Activated CD8-positive, alpha-beta memory T cell treated with anti-CD3 and anti-CD28 coated beads for 24 hours (primary cell): ENCODE results near the gene HLA-DRA.

ENCODE experiments used
- DNase-seq: peaks from one replicate; pipeline ENCODE4 v3.0.0-alpha.2; 2020

The HLA-DRA gene

GRCh38 chr6:32439602-32440214 lies at the start of gene HLA-DRA:
Gene HLA-DRA, plus strand, starts transcription at chr6:32439887. Its CDS starts 64 bp downstream, at chr6:32439951.
- DNase-seq: peak; percentile 71

DNA sequence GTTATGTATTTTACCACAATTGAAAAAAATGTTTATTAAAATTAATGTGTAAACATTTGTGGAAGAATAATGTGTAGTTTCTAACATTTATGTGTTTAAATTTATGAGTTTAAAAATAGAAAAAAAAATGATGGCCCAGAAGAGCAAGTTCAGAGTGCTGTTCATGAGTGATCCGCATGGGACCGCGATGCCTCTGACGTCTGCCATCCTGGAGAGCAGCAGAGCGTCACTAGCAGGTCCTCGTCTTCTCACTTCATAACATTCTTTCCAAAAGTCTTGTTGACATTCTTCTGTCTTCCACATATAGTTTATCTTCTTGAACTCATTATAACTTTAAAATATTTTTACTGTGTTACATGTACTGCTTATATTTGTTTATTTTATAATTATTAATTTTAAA lies 48.2 kb upstream of the HLA-DRA start:
- DNase-seq: no peak

DNA sequence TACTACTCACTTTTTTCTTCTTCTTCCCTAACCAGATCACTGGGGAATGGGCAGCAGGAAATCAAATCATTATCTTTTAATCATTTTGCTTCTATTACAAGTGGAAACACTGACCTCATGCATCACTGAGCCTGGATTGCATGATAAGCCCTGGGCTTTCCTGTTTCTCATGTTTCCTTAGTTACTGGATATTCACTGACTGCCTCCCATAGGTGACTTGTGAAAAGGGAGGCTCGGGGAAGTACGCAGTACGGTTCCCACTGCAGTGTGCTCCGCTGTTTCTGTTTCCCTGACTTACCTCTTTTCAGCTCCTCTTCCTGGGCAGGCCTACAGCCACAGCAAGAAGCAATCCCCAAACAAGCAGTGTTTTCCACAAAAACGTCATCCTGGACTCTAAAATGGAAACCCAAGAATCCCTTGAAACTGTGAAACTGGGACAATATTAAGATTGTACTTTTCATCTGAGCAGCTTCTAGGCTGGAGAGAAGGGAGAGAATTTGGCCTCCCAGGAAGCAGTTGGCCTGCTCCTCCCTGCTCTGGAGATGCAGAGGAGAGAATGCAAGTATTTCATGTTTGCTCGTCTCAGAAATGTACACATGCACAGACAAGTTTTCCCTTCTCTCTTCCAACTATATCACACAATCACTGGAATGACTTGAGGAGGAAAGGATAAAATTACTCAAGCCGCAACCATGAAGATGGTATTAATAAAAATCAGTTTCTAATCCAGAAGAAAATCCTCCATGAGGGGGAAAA lies 45.8 kb upstream of the HLA-DRA start:
- no peak for DNase-seq

- DNase-seq: no peak
Observed at GRCh38 chr6:32396028-32396427, 43.7 kb upstream of the HLA-DRA start.

DNA sequence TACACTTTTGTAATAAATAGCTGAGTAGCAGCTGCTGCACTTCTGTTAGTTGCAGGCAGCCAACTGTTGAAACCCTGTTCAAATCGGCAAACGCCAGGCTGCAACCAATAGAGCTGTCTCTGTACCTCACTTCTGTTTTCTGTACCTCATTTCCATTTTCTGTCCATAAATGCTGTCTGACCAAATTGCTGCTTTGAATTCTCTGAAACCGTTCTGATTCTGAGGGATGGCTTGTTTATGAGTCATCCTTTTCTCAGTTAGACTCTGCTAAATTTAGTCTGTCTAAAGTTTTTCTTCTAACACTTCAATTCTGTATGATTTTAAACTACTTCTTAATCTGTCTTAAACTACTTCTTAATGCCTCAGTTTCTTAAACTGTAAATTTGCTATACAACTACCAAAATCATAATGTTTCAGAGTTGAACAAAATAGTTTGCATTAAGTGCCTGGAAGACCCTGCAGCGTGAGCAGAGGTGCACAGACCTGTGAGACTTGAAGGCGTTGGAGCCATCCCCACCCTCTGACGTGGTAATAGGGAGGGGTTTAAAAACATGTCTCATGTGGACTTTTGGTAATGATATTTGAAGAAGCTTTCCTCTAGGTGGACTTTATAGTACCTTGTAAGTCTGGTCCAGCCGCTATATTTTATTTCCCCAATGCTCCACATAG lies 42.3 kb upstream of the HLA-DRA start:
- no peak for DNase-seq

DNA sequence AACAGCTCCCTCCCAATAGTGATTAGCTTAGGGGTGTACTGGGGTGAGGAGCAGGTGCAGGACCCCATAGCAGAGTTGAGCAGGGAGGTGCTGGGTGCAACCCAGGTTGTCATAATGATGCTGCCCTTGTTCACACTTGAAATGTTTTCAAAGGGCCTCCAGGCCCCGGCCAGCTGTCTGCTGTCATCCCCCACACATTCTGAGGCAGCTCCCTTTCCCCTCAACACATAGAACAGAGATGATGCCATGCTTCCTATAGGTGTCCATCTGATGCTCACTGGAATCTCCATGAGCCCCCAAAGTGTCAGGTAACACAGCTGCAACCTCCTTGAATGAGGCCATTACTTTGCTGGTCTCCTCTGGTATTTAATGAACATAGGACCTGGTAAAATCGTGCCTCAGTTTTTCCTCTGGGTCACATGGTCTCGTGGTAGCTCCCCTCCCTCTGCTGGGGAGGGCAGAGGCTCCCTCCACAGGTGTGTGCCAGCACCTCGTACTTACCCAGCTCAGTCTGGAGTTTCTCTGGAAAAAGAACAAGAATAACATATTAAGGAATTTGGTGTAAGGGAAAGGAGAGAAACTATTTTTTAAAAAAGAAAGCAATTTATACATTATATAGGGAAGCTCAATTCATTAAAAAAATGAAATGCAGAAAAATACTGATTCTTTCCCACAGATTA lies 38.3 kb upstream of the HLA-DRA start:
- no peak for DNase-seq

- no peak for DNase-seq
Observed at GRCh38 chr6:32402812-32403211, 36.9 kb upstream of the HLA-DRA start.

DNA sequence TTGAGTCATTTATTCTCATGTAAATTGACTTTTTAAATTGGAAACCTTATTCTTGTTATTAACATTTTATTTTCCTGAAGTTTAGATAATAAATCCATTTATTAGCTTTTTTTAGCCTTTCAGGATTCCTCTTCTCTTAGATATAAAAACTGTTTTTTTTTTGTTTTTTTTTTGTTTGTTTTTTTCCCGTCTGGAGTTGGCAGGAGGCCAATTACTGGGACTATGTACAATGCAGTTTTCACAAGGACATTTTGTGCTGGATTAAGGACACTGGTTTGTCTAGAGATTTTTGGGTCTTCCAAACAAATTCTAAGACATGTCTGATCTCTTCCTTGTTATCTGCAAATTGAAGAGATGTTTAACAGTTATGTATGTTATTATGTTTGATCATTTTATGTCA lies 34.0 kb upstream of the HLA-DRA start:
- DNase-seq: no peak

- DNase-seq: no peak
Observed at GRCh38 chr6:32406197-32406596, 33.5 kb upstream of the HLA-DRA start.

GRCh38 chr6:32406857-32407256 lies 32.8 kb upstream of the HLA-DRA start, which contains the start of gene BTNL2:
Gene BTNL2, minus strand, starts transcription at chr6:32407181. Its CDS starts 58 bp downstream, at chr6:32407123.
- DNase-seq: no peak

DNA sequence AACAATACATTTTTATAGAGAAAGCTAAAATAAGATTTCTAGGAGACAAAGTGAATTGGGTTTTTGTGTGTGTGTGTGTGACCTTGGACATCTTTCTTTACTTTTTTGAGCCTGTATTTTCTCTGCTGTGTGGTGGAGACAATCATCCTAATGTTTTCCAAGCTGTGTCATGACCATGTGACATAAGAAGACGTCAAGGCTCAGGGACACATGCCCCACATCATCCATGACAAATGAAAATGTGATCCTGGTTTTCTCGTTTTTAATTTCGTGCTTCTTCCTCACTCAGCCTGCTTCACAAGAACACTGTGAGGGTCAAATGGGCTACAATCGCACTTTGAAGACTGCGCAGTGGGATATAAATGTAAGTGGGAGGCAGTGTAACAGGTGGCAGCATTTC lies 28.8 kb upstream of the HLA-DRA start:
- DNase-seq: no peak

DNA sequence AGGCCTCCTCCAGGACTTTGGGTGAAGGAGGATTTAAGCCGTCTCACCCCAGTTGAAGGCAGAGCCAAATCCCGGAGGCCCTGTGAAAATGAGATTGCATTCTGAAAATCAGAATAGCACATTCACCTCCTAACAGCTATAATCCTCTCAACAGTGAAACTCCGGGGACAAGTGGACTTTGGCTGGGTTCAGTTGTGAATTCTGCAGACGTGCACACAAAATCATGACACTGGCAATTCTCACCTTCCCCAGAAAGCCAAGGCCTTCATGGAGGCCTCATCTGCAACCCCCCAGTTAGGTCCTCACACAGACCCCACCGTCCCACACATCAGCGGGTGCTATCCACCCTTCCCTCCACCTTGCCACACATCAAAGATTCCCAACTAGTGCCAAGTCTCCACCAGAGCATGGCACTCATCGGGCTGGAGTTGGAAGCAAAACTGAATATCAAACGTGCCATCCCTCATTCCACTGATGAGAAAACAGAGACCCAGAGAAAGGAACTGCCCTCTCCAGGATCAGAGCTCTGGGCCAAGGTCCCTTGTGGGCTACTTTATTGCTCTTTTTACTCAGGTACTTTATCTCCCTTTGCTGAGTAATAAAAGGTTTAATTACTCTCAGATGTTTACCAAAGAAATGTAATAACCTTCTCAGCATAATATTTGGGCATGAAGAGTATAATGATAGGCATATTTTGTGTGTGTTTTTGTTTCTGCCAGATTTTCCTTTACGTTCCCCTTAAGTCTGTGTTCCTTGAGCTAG lies 27.9 kb upstream of the HLA-DRA start:
- DNase-seq: no peak

GRCh38 chr6:32413427-32414047 lies 26.1 kb upstream of the HLA-DRA start:
- DNase-seq: peak; percentile 93

- peak; percentile 90 for DNase-seq
Observed at GRCh38 chr6:32415521-32416019, 24.1 kb upstream of the HLA-DRA start.

- no peak for DNase-seq
Observed at GRCh38 chr6:32416036-32416435, 23.7 kb upstream of the HLA-DRA start.

DNA sequence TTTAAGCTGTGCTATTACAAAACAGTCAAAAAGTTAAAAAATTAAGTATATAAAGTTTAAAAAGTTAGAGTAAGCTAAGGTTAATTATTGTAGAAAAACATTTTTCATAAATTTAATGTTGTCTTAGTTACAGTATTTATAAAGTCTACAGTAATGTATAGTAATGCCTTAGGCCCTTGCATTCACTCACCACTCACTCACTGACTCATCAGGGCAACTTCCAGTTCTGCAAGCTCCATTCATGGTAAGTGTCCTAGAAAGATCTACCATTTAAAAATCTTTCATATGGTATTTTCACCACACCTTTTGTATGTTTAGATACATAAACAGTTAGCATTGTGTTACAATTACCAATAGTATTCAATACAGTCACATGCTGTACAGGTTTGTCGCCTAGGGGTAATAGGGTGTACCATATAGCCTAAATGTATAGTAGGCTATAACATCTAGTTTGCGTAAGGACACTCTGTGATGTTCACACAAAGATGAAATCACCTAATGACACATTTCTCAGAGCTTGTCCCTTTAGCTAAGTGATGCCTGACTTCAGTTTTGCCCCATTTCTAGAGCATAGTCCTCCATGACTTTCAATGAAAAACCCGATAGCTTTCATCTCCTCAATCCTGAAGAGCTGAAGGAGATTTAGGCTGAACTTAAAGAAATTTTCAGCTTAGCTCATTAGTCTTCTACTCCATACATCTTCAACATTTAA lies 14.9 kb upstream of the HLA-DRA start:
- no peak for DNase-seq

DNA sequence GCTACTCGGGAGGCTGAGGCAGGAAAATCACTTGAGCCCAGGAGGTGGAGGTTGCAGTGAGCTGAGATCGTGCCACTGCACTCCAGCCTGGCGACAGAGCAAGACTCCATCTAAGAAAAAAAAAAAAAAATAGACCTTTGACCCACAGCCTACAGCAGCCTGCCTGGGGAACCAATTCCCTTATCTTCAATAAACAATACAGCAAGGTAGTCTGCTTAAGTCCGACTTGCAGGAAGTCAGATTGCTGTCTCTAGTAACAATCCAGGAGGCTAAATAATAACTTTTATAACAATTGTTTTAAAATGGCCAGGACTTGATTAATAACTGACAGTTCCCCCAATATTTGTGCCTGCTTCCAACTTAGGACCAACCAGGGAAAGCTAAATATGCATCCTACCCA lies 13.3 kb upstream of the HLA-DRA start:
- DNase-seq: no peak

- DNase-seq: no peak
Observed at GRCh38 chr6:32427218-32427617, 12.5 kb upstream of the HLA-DRA start.

- DNase-seq: no peak
Observed at GRCh38 chr6:32427934-32428474, 11.7 kb upstream of the HLA-DRA start.

DNA sequence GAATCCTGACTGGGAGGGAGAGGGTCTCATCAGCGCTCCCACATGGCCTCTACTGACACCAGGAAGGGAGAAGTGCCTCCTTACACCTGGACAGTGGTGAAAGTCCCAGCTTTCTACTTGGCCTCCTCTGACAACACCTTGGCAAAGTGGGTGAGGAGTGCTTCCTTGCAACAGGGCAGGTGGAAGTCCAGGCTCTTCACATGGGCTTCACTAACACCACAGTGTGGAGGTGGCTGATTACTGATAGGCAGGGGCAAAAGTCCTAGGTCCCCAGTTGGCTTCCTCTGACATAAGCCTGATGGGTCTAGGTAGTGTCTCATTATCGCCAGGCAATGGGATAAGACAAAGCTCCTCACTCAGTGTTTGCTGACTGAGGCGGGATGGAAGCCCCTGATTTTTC lies 9.5 kb upstream of the HLA-DRA start:
- DNase-seq: no peak

GRCh38 chr6:32431142-32431541 lies 8.5 kb upstream of the HLA-DRA start:
- no peak for DNase-seq
